WTC11 (cell line): Measurements from ENCODE around the gene HHIP. TPM values are rescaled to one million over a fixed set of nuclear protein-coding genes. Genes with fewer than 3 reads are reported as not detected.

ENCODE experiments used
- ATAC-seq: fragments of 200-7000 bp; cut with Tn5 transposase; 2 replicates; pipeline ENCODE4 v1.10.0; 2021; ENCODE audit warnings: mild to moderate bottlenecking, moderate library complexity
- CTCF ChIA-PET: fragments of 300-600 bp; sonication (Branson Sonifier 250); formaldehyde crosslinking; loops from one replicate; lab custom pipeline; 2021; ENCODE audit warnings: antibody characterized with exemption; lab: Charles Lee
- POLR2A ChIA-PET: fragments of 350-600 bp; sonication (Branson Sonifier 250); formaldehyde crosslinking; loops from one replicate; lab custom pipeline; 2021; ENCODE audit warnings: antibody characterized with exemption; lab: Charles Lee
- DNase-seq: peaks from one replicate; pipeline ENCODE4 v3.0.0; 2021; ENCODE audit warnings: low spot score
- H3K27ac Mint-ChIP-seq: 2 replicates; pipeline ENCODE4 v1.8.0; 2021; ENCODE audit warnings: mixed read lengths
- H3K27me3 Mint-ChIP-seq: 2 replicates; pipeline ENCODE4 v1.8.0; 2021; ENCODE audit warnings: low read depth, mild to moderate bottlenecking, moderate library complexity, mixed read lengths
- H3K36me3 Mint-ChIP-seq: 2 replicates; pipeline ENCODE4 v1.8.0; 2021; ENCODE audit warnings: mixed read lengths
- H3K4me1 Mint-ChIP-seq: 2 replicates; pipeline ENCODE4 v1.8.0; 2022; ENCODE audit warnings: mixed read lengths
- H3K4me3 Mint-ChIP-seq: 2 replicates; pipeline ENCODE4 v1.8.0; 2021; ENCODE audit warnings: mild to moderate bottlenecking, moderate library complexity, mixed read lengths
- H3K9me3 Mint-ChIP-seq: 2 replicates; pipeline ENCODE4 v1.8.0; 2021; ENCODE audit warnings: mixed read lengths
- AFF4 ChIP-seq: sonication (generic); formaldehyde crosslinking; IDR thresholded peaks from 2 replicates; pipeline ENCODE4 v1.8.1; 2023; ENCODE audit warnings: mild to moderate bottlenecking, missing genetic modification reagents, borderline replicate concordance
- CTCF ChIP-seq: fragments of 200-600 bp; IDR thresholded peaks from 2 replicates; pipeline ENCODE4 v1.8.0; 2022; ENCODE audit warnings: antibody characterized with exemption
- FOXK1 ChIP-seq: sonication (generic); formaldehyde crosslinking; IDR thresholded peaks from 2 replicates; pipeline ENCODE4 v1.8.0; 2022; ENCODE audit warnings: mild to moderate bottlenecking, moderate library complexity, missing genetic modification reagents
- GRHL2 ChIP-seq: fragments of 250-450 bp; sonication (Bioruptor Pico); IDR thresholded peaks from 2 replicates; pipeline ENCODE4 v1.8.0; 2022; ENCODE audit warnings: mild to moderate bottlenecking, moderate library complexity; ENCODE audit not compliant: insufficient replicate concordance, severe bottlenecking
- HMGA2 ChIP-seq: fragments of 250-450 bp; sonication (Bioruptor Pico); IDR thresholded peaks from 2 replicates; pipeline ENCODE4 v1.4.0; 2021; ENCODE audit warnings: mild to moderate bottlenecking, moderate library complexity
- IRF2 ChIP-seq: sonication (generic); formaldehyde crosslinking; IDR thresholded peaks from 2 replicates; pipeline ENCODE4 v1.8.0; 2022; ENCODE audit warnings: low read depth, missing genetic modification reagents, borderline replicate concordance
- JAZF1 ChIP-seq: fragments of 250-450 bp; sonication (Bioruptor Pico); IDR thresholded peaks from 2 replicates; pipeline ENCODE4 v1.9.0; 2021; ENCODE audit warnings: moderate library complexity, mild to moderate bottlenecking, inconsistent platforms
- JUN ChIP-seq: sonication (generic); formaldehyde crosslinking; IDR thresholded peaks from 2 replicates; pipeline ENCODE4 v1.8.0; 2023; ENCODE audit warnings: mild to moderate bottlenecking, missing genetic modification reagents
- MLX ChIP-seq: sonication (generic); formaldehyde crosslinking; IDR thresholded peaks from 2 replicates; pipeline ENCODE4 v1.8.1; 2023; ENCODE audit warnings: mild to moderate bottlenecking, missing genetic modification reagents, moderate library complexity
- MXD4 ChIP-seq: fragments of 250-450 bp; sonication (Bioruptor Pico); IDR thresholded peaks from 2 replicates; pipeline ENCODE4 v1.8.0; 2021; ENCODE audit warnings: mild to moderate bottlenecking, moderate library complexity, borderline replicate concordance
- MYBL2 ChIP-seq: sonication (generic); formaldehyde crosslinking; IDR thresholded peaks from 2 replicates; pipeline ENCODE4 v1.8.1; 2023; ENCODE audit warnings: mild to moderate bottlenecking, moderate library complexity, missing genetic modification reagents
- NFYB ChIP-seq: sonication (generic); formaldehyde crosslinking; conservative IDR thresholded peaks from 2 replicates; pipeline ENCODE4 v1.8.0; 2022; ENCODE audit warnings: low read depth, missing genetic modification reagents
- RELA ChIP-seq: sonication (generic); formaldehyde crosslinking; IDR thresholded peaks from 2 replicates; pipeline ENCODE4 v1.8.1; 2022; ENCODE audit warnings: missing genetic modification reagents, mild to moderate bottlenecking, borderline replicate concordance
- SP1 ChIP-seq: sonication (generic); formaldehyde crosslinking; conservative IDR thresholded peaks from 2 replicates; pipeline ENCODE4 v1.8.1; 2022; ENCODE audit warnings: missing genetic modification reagents
- TEAD4 ChIP-seq: sonication (generic); formaldehyde crosslinking; IDR thresholded peaks from 2 replicates; pipeline ENCODE4 v1.8.0; 2022; ENCODE audit warnings: mild to moderate bottlenecking, missing genetic modification reagents
- TP53 ChIP-seq: sonication (generic); formaldehyde crosslinking; IDR thresholded peaks from 2 replicates; pipeline ENCODE4 v1.8.1; 2023; ENCODE audit warnings: mild to moderate bottlenecking, missing genetic modification reagents
- USF1 ChIP-seq: sonication (generic); formaldehyde crosslinking; IDR thresholded peaks from 2 replicates; pipeline ENCODE4 v1.8.0; 2022; ENCODE audit warnings: mild to moderate bottlenecking, missing genetic modification reagents
- USF2 ChIP-seq: sonication (generic); formaldehyde crosslinking; IDR thresholded peaks from 2 replicates; pipeline ENCODE4 v1.8.1; 2023; ENCODE audit warnings: mild to moderate bottlenecking, missing genetic modification reagents, moderate library complexity
- ZNF219 ChIP-seq: sonication (generic); formaldehyde crosslinking; IDR thresholded peaks from 2 replicates; pipeline ENCODE4 v1.8.0; 2023; ENCODE audit warnings: missing genetic modification reagents, mild to moderate bottlenecking, borderline replicate concordance
- ZNF263 ChIP-seq: sonication (generic); formaldehyde crosslinking; IDR thresholded peaks from 2 replicates; pipeline ENCODE4 v1.8.1; 2022; ENCODE audit warnings: low read depth, mild to moderate bottlenecking, moderate library complexity, missing genetic modification reagents
- ZNF396 ChIP-seq: fragments of 250-450 bp; sonication (Bioruptor Pico); IDR thresholded peaks from 2 replicates; pipeline ENCODE4 v1.8.0; 2021; ENCODE audit warnings: mild to moderate bottlenecking, moderate library complexity, borderline replicate concordance
- ZNF671 ChIP-seq: fragments of 250-450 bp; sonication (Bioruptor Pico); IDR thresholded peaks from 2 replicates; pipeline ENCODE4 v1.8.0; 2021; ENCODE audit warnings: mild to moderate bottlenecking
- total RNA-seq: library from RNA; stranded (reverse); gene quantifications from 3 replicates; pipeline ENCODE4 v1.2.3, GENCODE V29; 2021
- TF ChIP-seq, protein P1 (sequence below): sonication (generic); formaldehyde crosslinking; IDR thresholded peaks from 2 replicates; pipeline ENCODE4 v1.8.1; 2023; ENCODE audit warnings: mild to moderate bottlenecking, missing genetic modification reagents
- TF ChIP-seq, protein P2 (sequence below): sonication (generic); formaldehyde crosslinking; IDR thresholded peaks from 2 replicates; pipeline ENCODE4 v1.8.1; 2022; ENCODE audit warnings: low read depth, mild to moderate bottlenecking, moderate library complexity, missing genetic modification reagents, borderline replicate concordance
- TF ChIP-seq, protein P3 (sequence below): fragments of 250-450 bp; sonication (Bioruptor Pico); IDR thresholded peaks from 2 replicates; pipeline ENCODE4 v2.1.2; 2022; ENCODE audit warnings: mild to moderate bottlenecking, moderate library complexity

Gene HHIP
- total RNA-seq, 1 experiment from 2014 or later, result 0.22 TPM

GRCh38 chr4:144666539-144667175 lies 20.7 kb downstream of the HHIP start (continued):
- TF ChIP-seq, protein P1, sequence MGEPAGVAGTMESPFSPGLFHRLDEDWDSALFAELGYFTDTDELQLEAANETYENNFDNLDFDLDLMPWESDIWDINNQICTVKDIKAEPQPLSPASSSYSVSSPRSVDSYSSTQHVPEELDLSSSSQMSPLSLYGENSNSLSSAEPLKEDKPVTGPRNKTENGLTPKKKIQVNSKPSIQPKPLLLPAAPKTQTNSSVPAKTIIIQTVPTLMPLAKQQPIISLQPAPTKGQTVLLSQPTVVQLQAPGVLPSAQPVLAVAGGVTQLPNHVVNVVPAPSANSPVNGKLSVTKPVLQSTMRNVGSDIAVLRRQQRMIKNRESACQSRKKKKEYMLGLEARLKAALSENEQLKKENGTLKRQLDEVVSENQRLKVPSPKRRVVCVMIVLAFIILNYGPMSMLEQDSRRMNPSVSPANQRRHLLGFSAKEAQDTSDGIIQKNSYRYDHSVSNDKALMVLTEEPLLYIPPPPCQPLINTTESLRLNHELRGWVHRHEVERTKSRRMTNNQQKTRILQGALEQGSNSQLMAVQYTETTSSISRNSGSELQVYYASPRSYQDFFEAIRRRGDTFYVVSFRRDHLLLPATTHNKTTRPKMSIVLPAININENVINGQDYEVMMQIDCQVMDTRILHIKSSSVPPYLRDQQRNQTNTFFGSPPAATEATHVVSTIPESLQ (CRISPR knock-in tag), result no peak
- no peak for TF ChIP-seq TP53 (CRISPR knock-in tag)
- TF ChIP-seq MYBL2, result no peak
- no peak for TF ChIP-seq JUN (CRISPR knock-in tag)
- TF ChIP-seq TEAD4 (CRISPR knock-in tag), result no peak
- no peak for TF ChIP-seq SP1
- TF ChIP-seq, protein P2, sequence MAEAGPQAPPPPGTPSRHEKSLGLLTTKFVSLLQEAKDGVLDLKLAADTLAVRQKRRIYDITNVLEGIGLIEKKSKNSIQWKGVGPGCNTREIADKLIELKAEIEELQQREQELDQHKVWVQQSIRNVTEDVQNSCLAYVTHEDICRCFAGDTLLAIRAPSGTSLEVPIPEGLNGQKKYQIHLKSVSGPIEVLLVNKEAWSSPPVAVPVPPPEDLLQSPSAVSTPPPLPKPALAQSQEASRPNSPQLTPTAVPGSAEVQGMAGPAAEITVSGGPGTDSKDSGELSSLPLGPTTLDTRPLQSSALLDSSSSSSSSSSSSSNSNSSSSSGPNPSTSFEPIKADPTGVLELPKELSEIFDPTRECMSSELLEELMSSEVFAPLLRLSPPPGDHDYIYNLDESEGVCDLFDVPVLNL (CRISPR knock-in tag), result no peak
- TF ChIP-seq, protein P3, sequence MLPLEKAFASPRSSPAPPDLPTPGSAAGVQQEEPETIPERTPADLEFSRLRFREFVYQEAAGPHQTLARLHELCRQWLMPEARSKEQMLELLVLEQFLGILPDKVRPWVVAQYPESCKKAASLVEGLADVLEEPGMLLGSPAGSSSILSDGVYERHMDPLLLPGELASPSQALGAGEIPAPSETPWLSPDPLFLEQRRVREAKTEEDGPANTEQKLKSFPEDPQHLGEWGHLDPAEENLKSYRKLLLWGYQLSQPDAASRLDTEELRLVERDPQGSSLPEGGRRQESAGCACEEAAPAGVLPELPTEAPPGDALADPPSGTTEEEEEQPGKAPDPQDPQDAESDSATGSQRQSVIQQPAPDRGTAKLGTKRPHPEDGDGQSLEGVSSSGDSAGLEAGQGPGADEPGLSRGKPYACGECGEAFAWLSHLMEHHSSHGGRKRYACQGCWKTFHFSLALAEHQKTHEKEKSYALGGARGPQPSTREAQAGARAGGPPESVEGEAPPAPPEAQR (CRISPR knock-in tag), result no peak
- no peak for TF ChIP-seq RELA (CRISPR knock-in tag)
- TF ChIP-seq IRF2 (CRISPR knock-in tag), result no peak
- no peak for TF ChIP-seq MLX
- TF ChIP-seq HMGA2 (CRISPR knock-in tag), result no peak

DNA sequence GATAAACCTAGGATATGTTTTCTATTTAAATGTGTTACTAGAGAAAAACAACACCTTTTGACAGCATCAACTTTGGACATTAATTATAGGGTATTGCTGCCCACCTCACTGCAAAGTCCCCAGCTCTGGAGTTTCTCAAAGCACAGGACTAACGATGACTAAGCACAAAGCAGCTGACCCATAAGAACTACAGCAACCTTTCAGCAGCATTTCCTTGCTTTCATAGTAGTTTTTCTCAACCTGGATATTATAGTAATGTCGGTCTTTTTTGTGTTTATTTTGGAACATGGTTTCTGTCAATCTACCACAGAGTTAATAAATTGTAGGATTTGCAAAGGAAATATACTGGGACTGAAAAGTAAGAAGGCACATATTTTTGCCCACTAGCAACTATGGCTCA lies 21.5 kb downstream of the HHIP start:
- no peak overlapping the region for H3K27ac Mint-ChIP-seq
- ChIA-PET CTCF (no interaction called here), POLR2A (no interaction called here)
- no peaks in the 10 kb centered on the region for H3K36me3 Mint-ChIP-seq
- no peaks in the 10 kb centered on the region for H3K4me1 Mint-ChIP-seq
- DNase-seq, result no peak
- no peak overlapping the region for H3K4me3 Mint-ChIP-seq
- H3K27me3 Mint-ChIP-seq, result 0 out of 2 replicates have a peak, but pooled peaks cover 2% of the 10 kb centered on the region
- ATAC-seq, result no peak
- H3K9me3 Mint-ChIP-seq, result no peaks in the 10 kb centered on the region
- TF ChIP-seq ZNF263 (CRISPR knock-in tag), result no peak
- no peak for TF ChIP-seq CTCF
- no peak for TF ChIP-seq MXD4 (CRISPR knock-in tag)
- no peak for TF ChIP-seq USF1 (CRISPR knock-in tag)
- no peak for TF ChIP-seq FOXK1 (CRISPR knock-in tag)
- TF ChIP-seq USF2 (CRISPR knock-in tag), result no peak
- TF ChIP-seq ZNF671 (CRISPR knock-in tag), result no peak
- TF ChIP-seq ZNF219 (CRISPR knock-in tag), result no peak
- no peak for TF ChIP-seq ZNF396
- TF ChIP-seq NFYB (CRISPR knock-in tag), result no peak
- no peak for TF ChIP-seq JAZF1 (CRISPR knock-in tag)
- TF ChIP-seq AFF4 (CRISPR knock-in tag), result no peak
- TF ChIP-seq GRHL2, result no peak
